ENCODE results near the gene CHPF.

CHPF gene

GRCh38 chr2:219540784-219541504, 2.7 kb downstream of the CHPF start:
- no peak for TF ChIP-seq SUZ12 (IDR thresholded peaks at IDR 0.05; ENCODE audit: extremely low read depth, insufficient read depth, insufficient read length)
- TF ChIP-seq ZNF274 (IDR thresholded peaks at IDR 0.05; ENCODE audit: low read depth, low read length): no peak
- no peak for TF ChIP-seq YY1 (IDR thresholded peaks at IDR 0.05; ENCODE audit: insufficient read depth, insufficient read length)
- Histone ChIP-seq H3K9ac (ENCODE audit: insufficient read length, low read depth) (no peak overlapping the region), H3K36me3 (ENCODE audit: insufficient read depth, insufficient read length, low read length) (peaks cover 29% of the 10 kb centered on the region), H3K27me3 (ENCODE audit: insufficient read depth, insufficient read length) (peaks cover 24% of the 10 kb centered on the region), H3K4me3 (ENCODE audit: insufficient read length, low read depth) (no peak overlapping the region), H3K9me3 (ENCODE audit: insufficient read depth, low read length) (no peaks in the 10 kb centered on the region), H3K4me1 (ENCODE audit: insufficient read depth, insufficient read length) (peaks cover 32% of the 10 kb centered on the region)
- DNase-seq (ENCODE audit: low read depth, low spot score): no peak

GRCh38 chr2:219539926-219540678, 3.5 kb downstream of the CHPF start:
- no peak for DNase-seq (ENCODE audit: low read depth, low spot score)
- peaks cover 36% of the 10 kb centered on the region for H3K4me1 ChIP-seq (ENCODE audit: insufficient read depth, insufficient read length)
- no peak for TF ChIP-seq YY1 (IDR thresholded peaks at IDR 0.05; ENCODE audit: insufficient read depth, insufficient read length)
- TF ChIP-seq ZNF274 (IDR thresholded peaks at IDR 0.05; ENCODE audit: low read depth, low read length): no peak
- TF ChIP-seq SUZ12 (IDR thresholded peaks at IDR 0.05; ENCODE audit: extremely low read depth, insufficient read depth, insufficient read length): no peak
- no peak overlapping the region for H3K9ac ChIP-seq (ENCODE audit: insufficient read length, low read depth)
- H3K4me3 ChIP-seq (ENCODE audit: insufficient read length, low read depth): no peak overlapping the region
- H3K9me3 ChIP-seq (ENCODE audit: insufficient read depth, low read length): no peaks in the 10 kb centered on the region
- H3K27me3 ChIP-seq (ENCODE audit: insufficient read depth, insufficient read length): peaks cover 16% of the 10 kb centered on the region
- peaks cover 29% of the 10 kb centered on the region for H3K36me3 ChIP-seq (ENCODE audit: insufficient read depth, insufficient read length, low read length)

- no peak for TF ChIP-seq SUZ12 (IDR thresholded peaks at IDR 0.05; ENCODE audit: extremely low read depth, insufficient read depth, insufficient read length)
- no peak for TF ChIP-seq ZNF274 (IDR thresholded peaks at IDR 0.05; ENCODE audit: low read depth, low read length)
- no peak for TF ChIP-seq YY1 (IDR thresholded peaks at IDR 0.05; ENCODE audit: insufficient read depth, insufficient read length)
- Histone ChIP-seq H3K27me3 (ENCODE audit: insufficient read depth, insufficient read length) (peaks cover 6% of the 10 kb centered on the region), H3K36me3 (ENCODE audit: insufficient read depth, insufficient read length, low read length) (peaks cover 29% of the 10 kb centered on the region), H3K4me1 (ENCODE audit: insufficient read depth, insufficient read length) (peaks cover 36% of the 10 kb centered on the region), H3K4me3 (ENCODE audit: insufficient read length, low read depth) (no peak overlapping the region), H3K9me3 (ENCODE audit: insufficient read depth, low read length) (no peaks in the 10 kb centered on the region), H3K9ac (ENCODE audit: insufficient read length, low read depth) (peak overlapping the region; percentile 52)
- no peak for DNase-seq (ENCODE audit: low read depth, low spot score)
Measured at GRCh38 chr2:219538956-219539788, 4.4 kb downstream of the CHPF start.

- Histone ChIP-seq H3K4me3 (ENCODE audit: insufficient read length, low read depth) (no peak overlapping the region), H3K4me1 (ENCODE audit: insufficient read depth, insufficient read length) (peaks cover 36% of the 10 kb centered on the region), H3K36me3 (ENCODE audit: insufficient read depth, insufficient read length, low read length) (peaks cover 29% of the 10 kb centered on the region), H3K27me3 (ENCODE audit: insufficient read depth, insufficient read length) (peaks cover 4% of the 10 kb centered on the region), H3K9me3 (ENCODE audit: insufficient read depth, low read length) (no peaks in the 10 kb centered on the region), H3K9ac (ENCODE audit: insufficient read length, low read depth) (peak overlapping the region; percentile 59)
- no peak for DNase-seq (ENCODE audit: low read depth, low spot score)
- TF ChIP-seq YY1 (IDR thresholded peaks at IDR 0.05; ENCODE audit: insufficient read depth, insufficient read length) (no peak), SUZ12 (IDR thresholded peaks at IDR 0.05; ENCODE audit: extremely low read depth, insufficient read depth, insufficient read length) (no peak), ZNF274 (IDR thresholded peaks at IDR 0.05; ENCODE audit: low read depth, low read length) (no peak)
Measured at GRCh38 chr2:219538504-219538951, 5.1 kb downstream of the CHPF start.

- Histone ChIP-seq H3K36me3 (ENCODE audit: insufficient read depth, insufficient read length, low read length) (peaks cover 29% of the 10 kb centered on the region), H3K9ac (ENCODE audit: insufficient read length, low read depth) (peak overlapping the region; percentile 59), H3K4me3 (ENCODE audit: insufficient read length, low read depth) (no peak overlapping the region), H3K9me3 (ENCODE audit: insufficient read depth, low read length) (no peaks in the 10 kb centered on the region), H3K27me3 (ENCODE audit: insufficient read depth, insufficient read length) (peaks cover 8% of the 10 kb centered on the region), H3K4me1 (ENCODE audit: insufficient read depth, insufficient read length) (peaks cover 36% of the 10 kb centered on the region)
- TF ChIP-seq SUZ12 (IDR thresholded peaks at IDR 0.05; ENCODE audit: extremely low read depth, insufficient read depth, insufficient read length): no peak
- DNase-seq (ENCODE audit: low read depth, low spot score): no peak
Measured at GRCh38 chr2:219537657-219538488, 5.7 kb downstream of the CHPF start.

- no peak for DNase-seq (ENCODE audit: low read depth, low spot score)
- no peak for TF ChIP-seq ZNF274 (IDR thresholded peaks at IDR 0.05; ENCODE audit: low read depth, low read length)
- no peak for TF ChIP-seq YY1 (IDR thresholded peaks at IDR 0.05; ENCODE audit: insufficient read depth, insufficient read length)
- no peak for TF ChIP-seq SUZ12 (IDR thresholded peaks at IDR 0.05; ENCODE audit: extremely low read depth, insufficient read depth, insufficient read length)
- Histone ChIP-seq H3K4me3 (ENCODE audit: insufficient read length, low read depth) (no peak overlapping the region), H3K9ac (ENCODE audit: insufficient read length, low read depth) (peak overlapping the region; percentile 43), H3K4me1 (ENCODE audit: insufficient read depth, insufficient read length) (peaks cover 41% of the 10 kb centered on the region), H3K27me3 (ENCODE audit: insufficient read depth, insufficient read length) (peaks cover 12% of the 10 kb centered on the region), H3K9me3 (ENCODE audit: insufficient read depth, low read length) (no peaks in the 10 kb centered on the region), H3K36me3 (ENCODE audit: insufficient read depth, insufficient read length, low read length) (peaks cover 29% of the 10 kb centered on the region)
Measured at GRCh38 chr2:219536967-219537366, 6.6 kb downstream of the CHPF start.
